GM12801 (cell line): ENCODE results near the gene AP1M2.

Experiments used
- TF ChIP-seq, protein P1 (sequence below): IDR thresholded peaks from one replicate; pipeline ENCODE4 v1.5.1; 2011; ENCODE audit warnings: control low read depth; ENCODE audit not compliant: insufficient read length; ENCODE audit errors: extremely low read depth

Gene AP1M2

DNA sequence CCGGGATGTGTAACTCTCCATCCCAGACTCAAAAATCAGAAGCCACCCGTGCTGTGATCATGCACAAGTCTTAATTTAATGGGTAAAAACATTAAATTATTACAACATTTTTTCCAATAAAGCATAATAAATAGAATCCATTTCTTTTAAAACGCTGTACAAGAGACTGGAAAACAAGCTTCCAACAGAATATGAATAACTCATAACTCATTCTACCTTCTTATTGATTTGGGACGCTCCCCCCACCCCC is 20.8 kb downstream of the AP1M2 start:
- TF ChIP-seq, protein P1, sequence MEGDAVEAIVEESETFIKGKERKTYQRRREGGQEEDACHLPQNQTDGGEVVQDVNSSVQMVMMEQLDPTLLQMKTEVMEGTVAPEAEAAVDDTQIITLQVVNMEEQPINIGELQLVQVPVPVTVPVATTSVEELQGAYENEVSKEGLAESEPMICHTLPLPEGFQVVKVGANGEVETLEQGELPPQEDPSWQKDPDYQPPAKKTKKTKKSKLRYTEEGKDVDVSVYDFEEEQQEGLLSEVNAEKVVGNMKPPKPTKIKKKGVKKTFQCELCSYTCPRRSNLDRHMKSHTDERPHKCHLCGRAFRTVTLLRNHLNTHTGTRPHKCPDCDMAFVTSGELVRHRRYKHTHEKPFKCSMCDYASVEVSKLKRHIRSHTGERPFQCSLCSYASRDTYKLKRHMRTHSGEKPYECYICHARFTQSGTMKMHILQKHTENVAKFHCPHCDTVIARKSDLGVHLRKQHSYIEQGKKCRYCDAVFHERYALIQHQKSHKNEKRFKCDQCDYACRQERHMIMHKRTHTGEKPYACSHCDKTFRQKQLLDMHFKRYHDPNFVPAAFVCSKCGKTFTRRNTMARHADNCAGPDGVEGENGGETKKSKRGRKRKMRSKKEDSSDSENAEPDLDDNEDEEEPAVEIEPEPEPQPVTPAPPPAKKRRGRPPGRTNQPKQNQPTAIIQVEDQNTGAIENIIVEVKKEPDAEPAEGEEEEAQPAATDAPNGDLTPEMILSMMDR: no peak

DNA sequence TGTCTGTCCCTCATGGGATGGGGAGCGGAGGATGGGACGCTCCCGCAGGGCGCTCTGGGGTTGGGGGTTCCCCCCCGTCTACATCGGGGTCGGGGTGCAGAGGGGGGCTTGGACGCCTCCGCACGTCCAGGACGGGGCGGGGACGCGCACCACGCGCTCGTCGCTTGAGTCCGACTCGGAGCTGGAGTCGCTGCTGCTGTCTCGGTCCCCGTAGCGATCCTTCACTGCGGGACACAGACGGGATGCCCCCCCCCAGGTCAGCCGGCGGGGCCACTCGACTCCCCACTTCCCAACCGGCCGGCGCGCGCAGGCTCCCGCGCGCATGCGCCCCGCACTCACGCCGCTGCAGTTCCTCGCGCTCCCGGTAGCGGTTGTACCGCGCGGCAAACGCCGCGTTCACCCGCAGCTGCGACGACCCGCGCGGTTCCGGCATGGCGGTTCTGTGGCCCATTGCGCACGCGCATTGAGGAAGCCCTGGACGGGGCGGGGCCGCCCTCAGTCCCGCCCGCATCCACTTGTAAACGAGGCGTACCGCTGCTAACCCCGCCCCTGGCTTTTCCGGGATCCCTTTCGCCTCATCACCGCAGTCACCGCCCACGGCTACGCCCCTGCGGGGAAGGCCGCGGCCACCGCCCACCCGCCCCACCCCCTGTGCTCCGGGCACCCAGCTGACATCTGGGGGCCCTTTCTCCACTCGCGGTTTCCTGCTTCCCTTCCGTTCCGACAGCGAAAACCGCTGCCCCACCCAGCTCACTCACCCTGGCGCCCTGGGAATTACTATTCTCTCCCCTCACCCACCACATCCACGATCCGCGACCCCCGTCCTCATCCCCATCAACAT is 21.3 kb downstream of the AP1M2 start, which contains the start of gene KRI1:
TSS of gene KRI1 (minus strand) at position 444 of the 841 bp plus-strand sequence. CDS start at position 433, 11 bp downstream.
- TF ChIP-seq, protein P1: no peak

DNA sequence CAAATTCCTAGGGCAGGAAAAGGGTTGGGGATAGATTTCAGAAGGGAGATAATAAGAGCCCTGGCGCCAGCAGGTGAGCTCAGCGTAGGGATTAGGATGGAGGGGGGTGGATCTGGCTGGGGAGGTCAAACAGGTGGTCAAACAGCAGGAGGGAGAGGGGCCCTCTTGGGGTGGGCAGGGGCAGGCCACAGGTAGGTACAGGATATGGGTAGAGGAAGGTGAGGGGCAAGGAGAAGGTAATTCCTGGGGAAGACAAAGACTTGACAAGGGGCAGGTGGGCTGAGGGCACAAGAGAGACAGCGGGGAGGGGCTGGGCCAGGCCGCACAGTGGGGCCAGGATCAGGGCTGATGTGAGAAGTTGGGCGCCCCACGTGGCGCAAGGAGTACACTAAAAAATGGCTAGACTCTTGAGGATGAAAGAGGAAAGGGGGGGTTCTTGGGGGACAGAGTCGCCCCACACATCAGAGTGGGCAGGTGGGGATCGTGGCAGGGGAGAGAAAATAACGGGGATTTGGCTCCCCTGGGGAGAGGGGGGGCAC is 22.0 kb downstream of the AP1M2 start:
- TF ChIP-seq, protein P1: no peak

DNA sequence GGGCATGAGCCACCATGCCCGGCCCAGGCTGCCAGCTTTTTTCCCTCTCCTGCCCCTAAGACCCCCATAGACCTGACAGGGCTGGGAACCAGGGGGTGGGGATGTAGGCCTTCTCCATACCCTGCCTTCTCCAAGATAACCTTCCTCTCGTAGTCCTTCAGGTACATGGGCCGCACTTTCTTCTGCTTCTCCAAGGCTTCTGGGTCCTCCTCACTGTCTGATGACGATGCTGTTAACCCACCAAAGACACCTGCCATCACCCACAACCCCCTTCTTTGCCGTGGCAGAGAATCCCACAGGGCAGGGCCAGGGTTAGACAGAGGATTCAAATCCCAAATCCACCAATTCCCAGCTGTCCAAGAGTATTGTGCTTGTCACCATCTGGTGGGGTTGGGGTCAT is 24.5 kb downstream of the AP1M2 start:
- TF ChIP-seq, protein P1: no peak

DNA sequence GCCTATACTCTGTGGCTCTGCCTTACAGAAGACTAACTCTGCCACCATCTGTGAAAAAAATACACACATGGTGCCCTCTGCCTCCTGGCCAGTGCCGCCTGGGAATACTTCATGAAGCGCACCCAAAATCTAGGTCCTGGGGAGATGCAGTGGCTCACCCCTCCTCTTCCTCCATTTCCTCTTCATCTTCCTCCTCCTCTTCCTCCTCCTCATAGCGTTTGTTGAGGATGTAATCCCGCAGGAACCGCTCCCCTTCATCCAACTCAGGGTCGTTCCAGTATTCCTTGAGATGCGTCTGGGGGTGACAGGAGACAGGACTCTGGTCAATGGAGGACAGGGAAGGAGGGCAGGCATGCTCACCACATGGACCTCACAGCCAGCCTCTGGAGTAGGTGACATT is 27.0 kb downstream of the AP1M2 start:
- TF ChIP-seq, protein P1: no peak

DNA sequence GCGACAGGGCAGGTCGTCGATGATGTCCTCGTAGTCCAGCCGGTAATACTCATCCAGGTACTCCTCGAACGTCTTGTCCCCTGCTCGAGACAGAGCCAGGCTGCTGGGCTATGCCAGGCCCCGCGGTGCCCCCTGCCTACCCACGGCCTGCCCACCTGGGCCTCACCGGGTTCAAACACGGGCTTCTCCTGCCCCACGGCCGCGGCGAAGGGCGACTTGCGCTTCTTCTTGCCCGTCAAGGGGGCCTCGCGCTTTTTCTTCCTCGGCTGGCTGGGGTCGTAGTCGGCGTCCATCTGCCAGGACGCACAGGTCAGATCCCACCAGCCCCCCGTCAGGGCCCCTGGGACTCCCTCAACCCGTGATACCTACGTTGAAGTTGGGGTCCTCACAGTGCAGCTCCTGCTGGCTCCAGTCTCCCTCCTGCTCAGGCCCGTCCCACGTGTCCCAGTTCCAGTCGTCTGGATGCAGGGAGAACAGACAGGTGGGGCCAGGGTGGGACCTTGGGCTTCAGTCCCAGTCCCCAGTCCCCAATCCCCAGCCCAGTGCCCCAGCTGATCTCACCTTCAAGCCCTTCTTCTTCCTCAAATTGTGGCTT is 29.4 kb downstream of the AP1M2 start:
- TF ChIP-seq, protein P1: no peak

DNA sequence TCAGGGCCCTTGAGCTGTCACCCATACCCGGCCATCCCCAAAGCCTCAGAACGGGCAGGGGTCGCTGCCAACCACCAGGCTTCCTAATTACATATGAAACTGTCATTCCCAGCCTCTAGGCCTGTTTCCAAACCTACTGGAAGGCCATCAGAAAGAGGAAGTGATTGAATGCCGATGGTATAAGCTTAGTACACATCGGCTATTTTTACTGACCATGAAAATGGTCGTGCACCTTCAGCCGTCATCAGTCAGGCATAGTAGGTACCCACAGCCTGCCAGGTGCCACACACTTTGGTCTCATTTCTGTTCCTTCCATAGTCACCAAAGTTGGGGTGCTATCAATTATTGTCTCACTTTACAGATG is 31.5 kb downstream of the AP1M2 start:
- TF ChIP-seq, protein P1: no peak
